Gastroesophageal sphincter (tissue), 4 donors: Measurements from ENCODE around the gene KIF21A. TPM values are rescaled to one million over a fixed set of nuclear protein-coding genes. Genes with fewer than 3 reads are reported as not detected.

Experiments
- ATAC-seq: fragments of 150-250 bp; one replicate; pipeline ENCODE4 v1.9.1; 2016; ENCODE audit warnings: mild to moderate bottlenecking, moderate library complexity
- H3K27ac ChIP-seq, 4 donors: fragments of 200-600 bp; sonication (generic) in 3 of 4; 1 replicate in 3 of 4; 2 replicates in 1 of 4; pipeline ENCODE4 v1.5.1; 2016 to 2019
- H3K27me3 ChIP-seq: fragments of 200-600 bp; sonication (generic); one replicate; pipeline ENCODE4 v1.5.1; 2019
- H3K36me3 ChIP-seq, 2 donors: fragments of 200-600 bp; sonication (generic); one replicate each; pipeline ENCODE4 v1.5.1; 2019; ENCODE audit warnings: control low read depth in 1 of 2
- H3K4me1 ChIP-seq, 3 donors: fragments of 200-600 bp; sonication (generic); 1 replicate in 2 of 3; 2 replicates in 1 of 3; pipeline ENCODE4 v1.5.1; 2016 to 2019; ENCODE audit warnings: control low read depth in 2 of 3
- H3K4me3 ChIP-seq, 2 donors: fragments of 200-600 bp; sonication (generic); one replicate each; pipeline ENCODE4 v1.5.1; 2019; ENCODE audit warnings: mild to moderate bottlenecking in 1 of 2, moderate library complexity in 1 of 2
- H3K9me3 ChIP-seq, 3 donors: fragments of 200-600 bp; sonication (generic); one replicate each; pipeline ENCODE4 v1.5.1; 2017 to 2019; ENCODE audit warnings: control low read depth in 2 of 3
- EP300 ChIP-seq: sonication (generic); formaldehyde crosslinking; IDR thresholded peaks from one replicate; pipeline ENCODE4 v1.6.1; 2017; ENCODE audit warnings: antibody characterized with exemption, mild to moderate bottlenecking
- POLR2A ChIP-seq, 2 donors: fragments of 450-650 bp; IDR thresholded peaks; one replicate each; pipeline ENCODE4 v1.6.1; 2017; ENCODE audit warnings: antibody characterized with exemption in 2 of 2, mild to moderate bottlenecking in 2 of 2, moderate library complexity in 1 of 2
- POLR2AphosphoS5 ChIP-seq: sonication (generic); formaldehyde crosslinking; IDR thresholded peaks from one replicate; pipeline ENCODE4 v1.6.1; 2017; ENCODE audit warnings: antibody characterized with exemption
- WGBS, 2 donors: methylation state at CpG; one replicate each; pipeline ENCODE4 v1.1.5; 2018; ENCODE audit warnings: low coverage in 1 of 2; 5-methylcytosine and 5-hydroxymethylcytosine counted together
- total RNA-seq, 4 donors: library from RNA; depleted of rRNA; stranded (reverse); fragments of >200 nt; gene quantifications; one replicate each; pipeline ENCODE4 v1.1.0, GENCODE V29; 2016
- TF ChIP-seq, protein P1 (sequence below), 4 experiments: fragments of 200-600 bp in 2 of 4; fragments of 450-650 bp in 2 of 4; sonication (generic) in 1 of 4; IDR thresholded peaks; one replicate each; pipeline ENCODE4 v1.5.1; 2017 to 2019; ENCODE audit warnings: antibody characterized with exemption in 4 of 4, mild to moderate bottlenecking in 2 of 4, moderate library complexity in 2 of 4

The KIF21A gene
- total RNA-seq, 4 donors from 2014 or later, result 6.7 to 27.2 (median 10.9) TPM

DNA sequence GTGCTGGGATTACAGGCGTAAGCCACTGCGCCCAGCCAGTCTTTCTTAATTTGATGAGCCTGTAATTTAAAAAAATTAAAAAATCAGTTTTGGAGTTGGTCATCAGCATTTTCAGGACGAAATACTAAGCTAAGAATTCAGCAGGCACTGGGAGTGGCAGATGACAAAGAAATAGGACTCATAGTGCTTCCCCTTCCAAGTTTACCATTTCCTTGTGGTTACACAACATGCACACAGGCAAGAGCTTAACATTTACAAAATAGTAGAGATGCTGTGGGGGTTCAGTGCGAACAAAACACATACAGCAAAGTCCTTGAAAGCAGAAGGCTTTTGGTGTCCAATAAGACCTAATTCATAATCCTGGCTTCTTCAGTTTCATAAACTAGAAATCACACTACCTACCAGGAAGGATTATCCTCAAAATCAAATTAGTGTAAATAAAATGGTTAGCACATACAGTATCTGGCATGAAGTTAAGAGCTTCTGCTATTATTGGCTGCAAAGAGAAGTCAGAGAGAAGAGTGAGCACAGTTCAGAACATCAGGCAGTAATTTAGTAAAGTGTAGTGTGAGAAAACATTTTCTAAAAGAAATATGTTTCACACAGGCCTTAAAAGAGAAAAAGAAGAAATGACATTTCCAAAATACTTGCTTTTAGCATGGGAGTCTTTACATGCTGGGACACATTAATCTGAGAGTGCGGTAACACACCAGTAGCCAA is 22.2 kb upstream of the KIF21A start:
- Histone ChIP-seq H3K27me3 (no peaks in the 10 kb centered on the region), H3K27ac (no peak overlapping the region), H3K9me3 (peaks cover 0 to 9% (median 0%) of the 10 kb centered on the region in 3 donors), H3K4me3 (no peak overlapping the region), H3K36me3 (no peaks in the 10 kb centered on the region), H3K4me1 (no peaks in the 10 kb centered on the region)
- TF ChIP-seq POLR2A (IDR thresholded peaks at IDR 0.05) (no peak), EP300 (no peak), POLR2AphosphoS5 (no peak)
- TF ChIP-seq, protein P1, sequence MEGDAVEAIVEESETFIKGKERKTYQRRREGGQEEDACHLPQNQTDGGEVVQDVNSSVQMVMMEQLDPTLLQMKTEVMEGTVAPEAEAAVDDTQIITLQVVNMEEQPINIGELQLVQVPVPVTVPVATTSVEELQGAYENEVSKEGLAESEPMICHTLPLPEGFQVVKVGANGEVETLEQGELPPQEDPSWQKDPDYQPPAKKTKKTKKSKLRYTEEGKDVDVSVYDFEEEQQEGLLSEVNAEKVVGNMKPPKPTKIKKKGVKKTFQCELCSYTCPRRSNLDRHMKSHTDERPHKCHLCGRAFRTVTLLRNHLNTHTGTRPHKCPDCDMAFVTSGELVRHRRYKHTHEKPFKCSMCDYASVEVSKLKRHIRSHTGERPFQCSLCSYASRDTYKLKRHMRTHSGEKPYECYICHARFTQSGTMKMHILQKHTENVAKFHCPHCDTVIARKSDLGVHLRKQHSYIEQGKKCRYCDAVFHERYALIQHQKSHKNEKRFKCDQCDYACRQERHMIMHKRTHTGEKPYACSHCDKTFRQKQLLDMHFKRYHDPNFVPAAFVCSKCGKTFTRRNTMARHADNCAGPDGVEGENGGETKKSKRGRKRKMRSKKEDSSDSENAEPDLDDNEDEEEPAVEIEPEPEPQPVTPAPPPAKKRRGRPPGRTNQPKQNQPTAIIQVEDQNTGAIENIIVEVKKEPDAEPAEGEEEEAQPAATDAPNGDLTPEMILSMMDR (IDR thresholded peaks at IDR 0.05), result no peak
- ATAC-seq, result no peak
- WGBS, 2 donors, result 68 to 75% methylated on average over 4 to 5 of the region's 5 CpGs

- TF ChIP-seq POLR2A (IDR thresholded peaks at IDR 0.05), result no peak
- TF ChIP-seq, protein P1 (IDR thresholded peaks at IDR 0.05), result no peak
- no peak for TF ChIP-seq POLR2AphosphoS5
- TF ChIP-seq EP300, result no peak
- Histone ChIP-seq H3K9me3 (peaks cover 0 to 9% (median 0%) of the 10 kb centered on the region in 3 donors), H3K4me3 (no peak overlapping the region), H3K4me1 (no peaks in the 10 kb centered on the region), H3K36me3 (no peaks in the 10 kb centered on the region), H3K27ac (no peak overlapping the region), H3K27me3 (no peaks in the 10 kb centered on the region)
- ATAC-seq, result no peak
- 100% methylated on average over 1 of the region's 1 CpG; no CpG with 5 or more reads in 1 of the 2 donors for WGBS, 2 donors
Measured at GRCh38 chr12:39461059-39461458, 18.1 kb upstream of the KIF21A start.

- ATAC-seq, result no peak
- Histone ChIP-seq H3K27ac (no peak overlapping the region), H3K4me1 (no peaks in the 10 kb centered on the region), H3K36me3 (no peaks in the 10 kb centered on the region), H3K9me3 (peaks cover 0 to 9% (median 0%) of the 10 kb centered on the region in 3 donors), H3K27me3 (no peaks in the 10 kb centered on the region), H3K4me3 (no peak overlapping the region)
- 69 to 81% methylated on average over 6 to 7 of the region's 7 CpGs for WGBS, 2 donors
- TF ChIP-seq, protein P1 (IDR thresholded peaks at IDR 0.05), result no peak
- TF ChIP-seq EP300 (no peak), POLR2A (IDR thresholded peaks at IDR 0.05) (no peak), POLR2AphosphoS5 (no peak)
Measured at GRCh38 chr12:39459027-39459434, 16.1 kb upstream of the KIF21A start.

- Histone ChIP-seq H3K27ac (no peak overlapping the region), H3K4me3 (no peak overlapping the region), H3K36me3 (no peaks in the 10 kb centered on the region), H3K9me3 (no peaks in the 10 kb centered on the region), H3K4me1 (no peaks in the 10 kb centered on the region), H3K27me3 (no peaks in the 10 kb centered on the region)
- TF ChIP-seq, protein P1 (IDR thresholded peaks at IDR 0.05), result no peak
- TF ChIP-seq POLR2A (IDR thresholded peaks at IDR 0.05), result no peak
- no peak for TF ChIP-seq POLR2AphosphoS5
- TF ChIP-seq EP300, result no peak
- no peak for ATAC-seq
- 13 to 20% methylated on average over 1 of the region's 1 CpG for WGBS, 2 donors
Measured at GRCh38 chr12:39451977-39452376, 9.1 kb upstream of the KIF21A start.

- ATAC-seq, result no peak
- Histone ChIP-seq H3K4me1 (peaks cover 0 to 12% (median 5%) of the 10 kb centered on the region in 3 donors), H3K9me3 (no peaks in the 10 kb centered on the region), H3K4me3 (no peak overlapping the region), H3K27me3 (no peaks in the 10 kb centered on the region), H3K27ac (no peak overlapping the region), H3K36me3 (no peaks in the 10 kb centered on the region)
- TF ChIP-seq EP300, result no peak
- no peak for TF ChIP-seq POLR2AphosphoS5
- TF ChIP-seq POLR2A (IDR thresholded peaks at IDR 0.05), result no peak
- TF ChIP-seq, protein P1 (IDR thresholded peaks at IDR 0.05), result no peak
Measured at GRCh38 chr12:39448038-39448437, 5.1 kb upstream of the KIF21A start.
